Choroid plexus epithelial cell (primary cell): ENCODE measurements around the gene KAT5.
A peak's percentile ranks its signal among the peaks of the same experiment; 100 is the strongest.
"Not testable (repeated sequence)": the region's sequence is repeated elsewhere in the genome, so short reads cannot be mapped to it uniquely, and the experiment has no call there.

Experiments used
- DNase-seq: peaks from one replicate; pipeline ENCODE4 v3.0.0-alpha.2; 2010; ENCODE audit warnings: low read depth
- H3K4me3 ChIP-seq: 2 replicates; pipeline ENCODE4 v1.5.1; 2011; ENCODE audit warnings: low read depth, mild to moderate bottlenecking, control low read depth, low read length, moderate library complexity
- CTCF ChIP-seq: conservative IDR thresholded peaks from 2 replicates; pipeline ENCODE4 v1.5.1; 2011; ENCODE audit warnings: low read depth, mild to moderate bottlenecking, control low read depth, inconsistent platforms, low read length, moderate library complexity

The KAT5 gene

DNA sequence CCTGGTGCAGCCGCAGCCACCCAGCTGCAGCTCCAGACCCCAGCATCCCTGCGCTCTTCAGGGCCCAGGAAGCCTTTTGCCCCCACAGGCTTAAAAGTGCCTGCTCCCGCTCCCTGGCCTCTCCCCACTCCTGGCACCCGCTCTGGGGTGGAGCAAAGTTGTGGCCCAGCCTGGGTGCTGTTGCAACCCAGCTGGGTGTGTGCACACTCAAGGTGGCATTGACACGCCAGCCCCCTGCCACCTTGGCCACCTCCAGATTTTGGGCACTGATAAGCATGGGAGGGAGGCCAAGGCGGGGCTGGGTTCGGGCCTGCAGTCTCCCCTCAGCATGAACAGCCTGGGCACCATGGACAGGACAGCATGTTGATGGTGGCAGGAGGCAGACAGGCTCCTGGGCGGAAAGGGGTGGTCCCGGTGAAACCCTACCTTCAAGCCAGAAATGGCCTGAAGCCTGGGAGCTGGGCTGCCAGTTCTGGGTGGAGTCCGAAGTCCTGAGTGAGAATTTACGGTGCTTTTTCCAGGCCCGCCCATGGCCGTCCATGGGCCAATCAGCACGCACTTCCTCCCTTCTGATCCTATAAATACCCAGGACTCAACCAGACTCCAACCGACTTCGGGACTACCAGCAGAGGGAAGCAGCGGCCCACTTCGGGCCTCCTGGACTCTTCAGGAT, 32.1 kb downstream of the KAT5 start:
- no peak overlapping the region for H3K4me3 ChIP-seq
- peak; percentile 47 for DNase-seq
- TF ChIP-seq CTCF = peak; percentile 55

DNA sequence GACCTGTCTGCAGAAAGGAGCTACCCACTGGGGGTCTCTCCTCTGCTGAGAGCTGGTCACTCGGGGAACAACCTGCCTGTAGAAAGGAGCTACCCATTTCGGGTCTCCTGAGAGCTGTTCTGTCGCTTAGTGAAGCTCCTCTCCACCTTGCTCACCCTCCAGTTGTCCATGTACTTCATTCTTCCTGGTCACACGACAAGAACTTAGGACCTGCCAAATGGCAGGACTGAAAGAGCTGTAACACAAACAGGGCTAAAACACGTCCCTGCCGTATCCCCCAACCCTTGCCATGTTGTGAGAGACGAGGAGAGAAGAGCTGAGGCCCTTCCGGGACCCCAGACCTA, 32.6 kb downstream of the KAT5 start:
- TF ChIP-seq CTCF = no peak
- no peak overlapping the region for H3K4me3 ChIP-seq
- DNase-seq = no peak

DNA sequence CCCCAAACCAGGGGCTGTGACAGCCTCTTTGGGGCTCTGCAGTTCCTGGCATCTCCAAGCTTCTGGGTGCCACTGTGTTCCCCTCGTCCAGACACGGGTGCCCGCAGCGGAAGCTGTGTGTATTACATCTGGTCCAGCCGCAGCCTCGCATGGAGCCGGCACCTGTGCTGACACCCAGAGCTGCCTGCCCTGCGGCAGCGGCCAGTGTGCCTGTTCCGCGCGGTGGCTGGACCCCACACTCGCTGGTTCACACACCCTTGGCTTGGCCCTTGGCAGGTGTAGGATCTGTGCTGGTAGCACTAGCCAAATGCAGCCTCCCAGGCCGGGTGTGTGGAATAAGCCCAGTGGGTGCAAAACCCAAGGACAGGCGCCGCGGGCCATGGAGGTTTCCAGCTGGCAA, 33.0 kb downstream of the KAT5 start:
- TF ChIP-seq CTCF = no peak
- no peak for DNase-seq
- H3K4me3 ChIP-seq = no peak overlapping the region

- not testable (repeated sequence) for H3K4me3 ChIP-seq
Observed at GRCh38 chr11:65762169-65762568, 50.1 kb downstream of the KAT5 start.

GRCh38 chr11:65762816-65763215, 50.8 kb downstream of the KAT5 start:
- not testable (repeated sequence) for H3K4me3 ChIP-seq, DNase-seq

More at GRCh38 chr11:65762169-65762568, 50.1 kb downstream of the KAT5 start:
- DNase-seq = not testable (repeated sequence)

DNA sequence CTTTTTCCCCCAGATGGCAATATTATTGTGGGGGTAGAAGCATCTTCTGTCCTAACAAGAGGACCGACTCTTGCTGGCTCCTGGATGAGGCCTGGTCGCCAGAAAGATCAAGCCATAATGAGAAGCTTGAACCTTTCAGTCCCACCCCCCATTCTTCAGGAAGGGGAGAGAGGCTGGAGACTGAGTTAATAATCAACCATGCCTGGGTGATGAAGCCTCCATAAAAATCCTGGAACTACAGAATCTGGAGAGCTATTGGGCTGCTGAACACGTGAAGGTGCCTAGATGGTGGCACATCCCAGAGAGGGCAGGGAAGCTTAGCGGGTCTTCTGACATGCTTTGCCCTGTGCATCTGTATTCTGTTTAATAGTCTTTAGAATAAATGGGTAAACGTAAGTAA, 52.4 kb downstream of the KAT5 start:
- TF ChIP-seq CTCF = no peak
- no peak overlapping the region for H3K4me3 ChIP-seq
- no peak for DNase-seq

DNA sequence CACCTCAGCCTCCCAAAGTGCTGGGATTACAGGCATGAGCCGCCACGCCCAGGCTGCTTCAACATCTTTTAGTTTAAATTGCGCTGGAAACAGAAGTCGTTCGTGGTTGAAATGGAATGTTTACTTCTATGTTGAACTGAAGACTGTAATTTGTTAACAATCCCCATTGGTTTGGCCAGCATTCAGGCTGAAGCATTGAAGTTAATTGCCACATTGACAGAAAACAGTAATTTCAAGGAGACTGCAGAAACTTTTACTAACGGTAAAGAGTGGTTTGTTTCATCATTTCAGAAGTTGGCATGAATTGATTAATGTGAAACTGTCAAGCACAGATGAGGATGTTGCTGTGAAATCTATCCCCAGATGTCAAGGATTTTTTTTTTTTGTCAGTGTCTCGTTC, 54.5 kb downstream of the KAT5 start:
- no peak overlapping the region for H3K4me3 ChIP-seq
- DNase-seq = peak; percentile 47
- no peak for TF ChIP-seq CTCF

DNA sequence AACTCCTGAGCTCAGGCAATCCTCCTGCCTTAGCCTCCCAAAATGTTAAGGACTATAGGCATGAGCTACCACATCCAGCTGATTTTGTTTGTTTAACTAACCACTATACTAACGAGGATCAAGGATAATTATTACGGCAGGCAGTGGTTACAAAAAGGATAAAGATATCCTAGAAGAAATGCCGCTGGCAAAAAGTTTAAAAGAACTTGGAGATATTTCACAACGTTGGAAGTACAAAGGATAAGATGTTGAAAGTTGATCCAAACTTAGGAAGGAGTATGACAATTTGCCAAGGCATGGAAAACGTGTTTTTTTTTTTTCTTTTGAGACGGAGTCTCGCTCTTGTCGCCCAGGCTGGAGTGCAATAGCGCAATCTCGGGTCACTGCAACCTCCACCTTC, 55.4 kb downstream of the KAT5 start:
- no peak overlapping the region for H3K4me3 ChIP-seq
- DNase-seq = no peak
- no peak for TF ChIP-seq CTCF

DNA sequence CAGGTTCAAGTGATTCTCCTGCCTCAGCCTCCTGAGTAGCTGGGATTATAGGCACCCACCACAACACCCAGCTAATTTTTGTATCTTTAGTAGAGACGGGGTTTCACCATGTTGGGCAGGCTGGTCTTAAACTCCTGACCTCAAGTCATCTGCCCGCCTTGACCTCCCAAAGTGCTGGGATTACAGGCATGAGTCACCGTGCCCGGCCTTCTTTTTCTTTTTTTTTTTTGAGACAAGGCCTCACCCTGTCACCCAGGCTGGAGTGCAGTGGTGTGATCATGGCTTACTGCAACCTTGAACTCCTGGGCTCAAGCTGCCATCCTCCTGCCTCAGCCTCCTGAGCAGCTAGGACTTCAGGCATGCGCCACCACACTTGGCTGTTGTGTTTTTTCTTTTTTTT, 55.8 kb downstream of the KAT5 start:
- not testable (repeated sequence) for DNase-seq, H3K4me3 ChIP-seq
